ENCODE measurements around the gene KRT1.
"Not testable (repeated sequence)": the region's sequence is repeated elsewhere in the genome, so short reads cannot be mapped to it uniquely, and the experiment has no call there.

Gene KRT1

GRCh38 chr12:52679875-52680274 lies 332 bp downstream of the KRT1 start:
- DNase-seq, result no peak

- DNase-seq, result no peak
These were observed 2.5 kb downstream of the KRT1 start for GRCh38 chr12:52677671-52678070.

- DNase-seq, result no peak
These were observed 3.1 kb downstream of the KRT1 start for GRCh38 chr12:52677126-52677525.

GRCh38 chr12:52676163-52676562 lies 4.0 kb downstream of the KRT1 start:
- no peak for DNase-seq

- no peak for DNase-seq
These were observed 4.9 kb downstream of the KRT1 start for GRCh38 chr12:52675301-52675701.

- DNase-seq, result no peak
These were observed 5.8 kb downstream of the KRT1 start for GRCh38 chr12:52674433-52674775.

GRCh38 chr12:52673713-52674432 lies 6.3 kb downstream of the KRT1 start:
- DNase-seq, result no peak

GRCh38 chr12:52673217-52673616 lies 7.0 kb downstream of the KRT1 start:
- DNase-seq, result no peak

GRCh38 chr12:52672321-52672933 lies 7.8 kb downstream of the KRT1 start:
- peak; percentile 8 for DNase-seq

- no peak for DNase-seq
These were observed 9.2 kb downstream of the KRT1 start for GRCh38 chr12:52670961-52671360.

- no peak for DNase-seq
These were observed 9.7 kb downstream of the KRT1 start for GRCh38 chr12:52670506-52670905.

GRCh38 chr12:52669941-52670340 lies 10.3 kb downstream of the KRT1 start:
- DNase-seq, result not testable (repeated sequence)

GRCh38 chr12:52669426-52669825 lies 10.8 kb downstream of the KRT1 start:
- no peak for DNase-seq

- no peak for DNase-seq
These were observed 12.3 kb downstream of the KRT1 start for GRCh38 chr12:52667931-52668330.

GRCh38 chr12:52667509-52667908 lies 12.7 kb downstream of the KRT1 start:
- DNase-seq, result no peak

GRCh38 chr12:52666471-52666870 lies 13.7 kb downstream of the KRT1 start:
- no peak for DNase-seq

GRCh38 chr12:52663420-52663819 lies 16.8 kb downstream of the KRT1 start:
- DNase-seq, result no peak

- DNase-seq, result no peak
These were observed 17.3 kb downstream of the KRT1 start for GRCh38 chr12:52662918-52663229.

- DNase-seq, result no peak
These were observed 17.9 kb downstream of the KRT1 start for GRCh38 chr12:52662093-52662917.

- DNase-seq, result no peak
These were observed 18.5 kb downstream of the KRT1 start for GRCh38 chr12:52661668-52662067.

GRCh38 chr12:52660934-52661499 lies 19.2 kb downstream of the KRT1 start:
- no peak for DNase-seq

- DNase-seq, result no peak
These were observed 20.3 kb downstream of the KRT1 start for GRCh38 chr12:52659951-52660350.

- DNase-seq, result no peak
These were observed 20.8 kb downstream of the KRT1 start for GRCh38 chr12:52659395-52659794.

- DNase-seq, result no peak
These were observed 22.0 kb downstream of the KRT1 start for GRCh38 chr12:52658196-52658595.

Measured in kidney glomerular epithelial cell (primary cell).